GM13977 (cell line): Measurements from ENCODE around the gene OR8B4.

ENCODE experiments used
- DNase-seq: peaks from one replicate; pipeline ENCODE4 v3.0.0; 2012; ENCODE audit warnings: low spot score
- in situ Hi-C: fragments of 300-500 bp; cut with MboI; formaldehyde crosslinking; loops from one replicate; pipeline ENCODE4 v1.12.0; 2022; ENCODE audit warnings: low sequenced_read_pairs, low pct_unique_long_range_greater_than_20kb, mixed read lengths, inconsistent platforms; ENCODE audit not compliant: unreplicated experiment
- TF ChIP-seq, protein P1 (sequence below): IDR thresholded peaks from 2 replicates; pipeline ENCODE4 v1.5.1; 2012; ENCODE audit warnings: mild to moderate bottlenecking, control low read depth; ENCODE audit not compliant: insufficient read depth; ENCODE audit errors: extremely low read depth, missing control alignments

The OR8B4 gene

GRCh38 chr11:124442847-124443246 lies 18.2 kb upstream of the OR8B4 start:
- TF ChIP-seq, protein P1, sequence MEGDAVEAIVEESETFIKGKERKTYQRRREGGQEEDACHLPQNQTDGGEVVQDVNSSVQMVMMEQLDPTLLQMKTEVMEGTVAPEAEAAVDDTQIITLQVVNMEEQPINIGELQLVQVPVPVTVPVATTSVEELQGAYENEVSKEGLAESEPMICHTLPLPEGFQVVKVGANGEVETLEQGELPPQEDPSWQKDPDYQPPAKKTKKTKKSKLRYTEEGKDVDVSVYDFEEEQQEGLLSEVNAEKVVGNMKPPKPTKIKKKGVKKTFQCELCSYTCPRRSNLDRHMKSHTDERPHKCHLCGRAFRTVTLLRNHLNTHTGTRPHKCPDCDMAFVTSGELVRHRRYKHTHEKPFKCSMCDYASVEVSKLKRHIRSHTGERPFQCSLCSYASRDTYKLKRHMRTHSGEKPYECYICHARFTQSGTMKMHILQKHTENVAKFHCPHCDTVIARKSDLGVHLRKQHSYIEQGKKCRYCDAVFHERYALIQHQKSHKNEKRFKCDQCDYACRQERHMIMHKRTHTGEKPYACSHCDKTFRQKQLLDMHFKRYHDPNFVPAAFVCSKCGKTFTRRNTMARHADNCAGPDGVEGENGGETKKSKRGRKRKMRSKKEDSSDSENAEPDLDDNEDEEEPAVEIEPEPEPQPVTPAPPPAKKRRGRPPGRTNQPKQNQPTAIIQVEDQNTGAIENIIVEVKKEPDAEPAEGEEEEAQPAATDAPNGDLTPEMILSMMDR, result no peak
- DNase-seq, result no peak
- in situ Hi-C loops, result no loop called here

DNA sequence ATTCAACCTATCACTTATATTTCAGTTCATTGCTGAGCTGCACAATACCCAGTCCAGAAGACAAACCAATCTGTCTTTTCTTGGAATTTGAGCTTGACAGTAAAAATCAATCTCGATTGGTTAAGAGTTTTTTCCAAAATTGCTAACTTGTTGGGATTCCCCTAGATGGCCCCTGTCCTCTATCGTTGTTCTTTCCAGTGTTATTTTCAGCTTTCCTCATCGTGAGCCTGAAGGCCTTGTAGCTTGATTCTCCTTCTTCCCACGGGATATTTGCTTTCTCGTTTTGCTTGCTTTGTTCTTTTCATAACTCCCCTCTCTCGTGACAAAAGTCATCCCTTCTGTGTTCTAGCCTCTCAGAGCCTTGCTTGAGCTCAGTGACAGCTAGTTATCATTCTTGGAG lies 17.8 kb upstream of the OR8B4 start:
- TF ChIP-seq, protein P1, result no peak
- in situ Hi-C loops, result no loop called here
- no peak for DNase-seq

- TF ChIP-seq, protein P1, result no peak
- DNase-seq, result no peak
- in situ Hi-C loops, result no loop called here
These were observed 16.8 kb upstream of the OR8B4 start for GRCh38 chr11:124441519-124441918.

GRCh38 chr11:124441081-124441480 lies 16.4 kb upstream of the OR8B4 start:
- DNase-seq, result no peak
- TF ChIP-seq, protein P1, result no peak
- in situ Hi-C loops, result no loop called here

GRCh38 chr11:124440608-124441007 lies 15.9 kb upstream of the OR8B4 start:
- in situ Hi-C loops, result no loop called here
- DNase-seq, result no peak
- TF ChIP-seq, protein P1, result no peak

GRCh38 chr11:124434699-124435098 lies 10.0 kb upstream of the OR8B4 start:
- in situ Hi-C loops, result no loop called here
- DNase-seq, result no peak
- TF ChIP-seq, protein P1, result no peak

DNA sequence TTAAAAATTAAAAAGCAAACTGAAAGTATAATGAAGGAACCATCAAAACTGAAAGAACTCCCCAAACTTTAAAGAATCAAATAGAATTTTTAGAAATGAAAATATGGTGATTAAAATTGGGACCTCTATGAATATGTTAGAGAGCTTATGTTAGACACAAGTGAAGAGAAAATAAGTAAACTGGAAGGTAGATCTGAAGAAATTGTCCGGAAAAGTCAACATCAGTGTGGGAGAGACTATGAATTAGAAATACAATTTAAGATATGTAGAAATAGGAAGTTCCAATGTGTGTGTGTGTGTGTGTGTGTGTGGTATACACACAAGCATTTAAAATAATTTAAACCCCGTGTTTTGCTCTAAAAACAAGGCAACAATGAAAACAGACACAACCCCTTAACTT lies 4.9 kb upstream of the OR8B4 start:
- in situ Hi-C loops, result no loop called here
- TF ChIP-seq, protein P1, result no peak
- DNase-seq, result no peak
